Renal cortex interstitium (tissue), 11 donors: ENCODE data around the gene CELF4. TPM values are rescaled to one million over a fixed set of nuclear protein-coding genes. Genes with fewer than 3 reads are reported as not detected.
A peak's percentile ranks its signal among the peaks of the same experiment; 100 is the strongest.

Source experiments
- DNase-seq, 11 donors: peaks; one replicate each; pipeline ENCODE4 v3.0.0-alpha.2; 2013; ENCODE audit warnings: low read depth in 9 of 11, low spot score in 4 of 11; ENCODE audit errors: extremely low read depth in 1 of 11
- polyA plus RNA-seq, 3 donors: library from polyadenylated mRNA; unstranded; fragments of 120-200 nt; gene quantifications; one replicate each; pipeline ENCODE4 v1.2.1, GENCODE V29; 2013; ENCODE audit not compliant: insufficient read length in 3 of 3

The CELF4 gene
- polyA plus RNA-seq, 3 donors = 2.0 to 4.5 (median 2.2) TPM

DNA sequence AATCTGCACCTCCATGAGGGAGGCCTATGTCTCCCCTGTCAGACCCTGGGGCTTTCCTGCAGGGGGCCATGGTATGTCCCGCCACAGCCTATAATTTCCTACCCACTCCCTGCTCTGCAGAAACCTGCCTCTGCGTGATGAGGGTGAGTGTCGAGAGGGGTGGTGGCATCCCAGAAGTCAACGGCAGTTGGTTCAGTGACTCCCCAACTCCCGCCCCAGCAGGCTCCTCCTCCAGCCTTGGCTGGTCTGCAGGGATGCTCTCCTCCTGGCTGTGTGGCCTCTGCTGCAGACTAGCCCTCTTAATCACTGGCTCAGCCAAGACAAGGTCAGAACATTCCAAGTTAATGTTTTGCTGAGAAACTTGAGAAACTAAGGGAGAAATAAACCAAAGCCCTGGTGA lies 13.3 kb downstream of the CELF4 start:
- no peak for DNase-seq

DNA sequence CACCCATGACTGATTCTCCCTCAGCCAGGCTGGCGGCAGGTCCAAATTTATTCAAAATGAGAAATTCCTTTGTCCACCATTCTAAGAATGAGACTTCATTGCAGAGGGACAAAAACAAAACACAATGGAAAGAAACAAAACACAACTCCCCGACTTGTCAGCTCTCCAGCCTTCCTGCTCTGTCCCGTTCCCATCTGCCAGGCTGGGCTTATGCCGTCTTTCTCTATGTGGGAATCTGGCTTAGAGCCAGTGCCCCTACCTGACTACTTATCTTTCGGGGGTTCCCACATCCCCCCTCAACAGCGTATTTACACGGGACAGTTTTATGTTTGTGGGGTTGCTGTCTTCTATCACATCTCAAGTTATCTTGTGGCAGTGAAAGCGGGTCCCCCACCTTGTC lies 13.8 kb downstream of the CELF4 start:
- DNase-seq = no peak

DNA sequence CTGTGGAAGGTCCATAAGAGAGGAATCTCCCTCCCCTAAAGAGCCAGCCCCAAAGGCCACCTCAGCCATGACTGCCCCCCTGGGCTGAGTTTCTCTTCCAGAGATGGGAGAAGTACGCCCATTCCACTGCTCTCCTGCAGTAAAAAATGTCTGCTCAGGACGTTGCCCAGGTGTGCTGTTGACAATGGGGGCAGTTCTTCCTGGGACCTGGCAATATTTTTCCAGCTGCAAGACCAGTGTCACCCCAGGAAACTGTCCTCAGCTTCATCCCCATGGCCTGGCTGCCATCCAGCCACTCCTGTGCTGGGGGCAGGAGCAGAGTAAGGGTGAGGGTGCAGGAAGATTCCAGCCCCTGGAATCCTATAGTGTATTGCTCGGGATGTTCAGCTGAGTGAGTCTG lies 14.3 kb downstream of the CELF4 start:
- DNase-seq = no peak

DNA sequence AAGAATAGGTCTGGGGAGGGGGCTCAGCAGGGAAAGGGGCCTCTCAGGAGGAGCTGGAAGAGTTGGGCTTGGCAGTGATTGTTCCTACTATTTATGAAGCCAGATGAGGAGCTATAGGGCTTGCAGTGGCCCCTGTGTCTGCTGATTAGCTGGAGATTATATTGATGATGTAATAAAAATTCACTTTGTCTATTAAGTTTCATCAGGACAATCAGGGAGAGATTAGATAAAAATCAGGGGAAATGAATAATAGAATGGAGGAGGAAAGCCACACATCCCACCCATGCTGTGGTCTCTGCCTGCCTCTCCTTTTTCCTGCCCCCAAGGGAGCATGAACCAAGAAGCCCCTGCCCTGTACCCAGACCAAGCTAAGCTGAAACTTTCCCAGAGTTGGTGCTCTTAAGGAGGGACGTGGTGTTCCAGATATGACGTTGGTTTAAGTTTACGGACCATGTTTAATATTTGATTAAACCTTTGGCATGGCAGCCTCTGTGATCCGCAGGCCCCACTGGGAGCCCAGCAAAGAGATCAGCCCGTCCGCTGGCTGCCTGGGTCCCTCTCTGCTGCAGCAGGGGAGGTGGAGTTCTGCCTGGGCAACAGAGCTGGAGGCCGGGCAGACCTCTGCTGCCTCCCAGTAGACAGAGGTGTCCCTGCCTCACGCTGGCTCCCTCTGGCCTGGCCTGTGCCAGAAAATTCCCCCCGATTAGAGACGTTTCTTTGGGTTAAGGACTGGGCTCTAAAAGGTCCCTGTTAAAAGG lies 15.3 kb downstream of the CELF4 start:
- DNase-seq = no peak

DNA sequence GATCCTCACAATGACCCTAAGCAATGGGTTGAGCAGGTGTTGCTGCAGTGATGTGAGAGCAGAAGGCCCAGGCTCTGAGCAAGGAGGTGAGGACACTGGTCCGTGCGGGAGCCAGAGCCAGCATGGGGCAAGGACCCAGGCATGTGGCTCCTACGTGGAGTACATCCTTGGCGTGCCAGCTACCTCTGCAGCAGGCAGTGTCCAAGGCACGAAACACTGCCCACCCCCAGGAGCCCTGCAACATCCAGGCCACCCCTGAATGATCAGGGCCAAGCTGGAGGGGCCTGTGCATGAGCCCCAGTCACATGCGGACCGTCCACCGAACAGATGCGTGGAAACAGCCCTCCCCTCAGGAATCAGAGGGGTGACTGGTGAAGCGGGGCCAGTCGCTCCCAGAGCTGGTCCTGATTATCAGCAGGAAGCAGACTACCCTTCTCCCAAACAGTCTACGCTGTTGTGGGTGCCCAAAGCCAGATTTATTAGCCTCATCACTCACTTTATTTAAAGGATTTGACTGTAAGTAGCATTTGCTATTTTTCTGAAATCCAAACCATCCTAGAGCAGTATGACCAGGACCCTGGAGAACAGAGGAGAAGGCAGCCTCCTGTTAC lies 16.8 kb downstream of the CELF4 start:
- DNase-seq = no peak

DNA sequence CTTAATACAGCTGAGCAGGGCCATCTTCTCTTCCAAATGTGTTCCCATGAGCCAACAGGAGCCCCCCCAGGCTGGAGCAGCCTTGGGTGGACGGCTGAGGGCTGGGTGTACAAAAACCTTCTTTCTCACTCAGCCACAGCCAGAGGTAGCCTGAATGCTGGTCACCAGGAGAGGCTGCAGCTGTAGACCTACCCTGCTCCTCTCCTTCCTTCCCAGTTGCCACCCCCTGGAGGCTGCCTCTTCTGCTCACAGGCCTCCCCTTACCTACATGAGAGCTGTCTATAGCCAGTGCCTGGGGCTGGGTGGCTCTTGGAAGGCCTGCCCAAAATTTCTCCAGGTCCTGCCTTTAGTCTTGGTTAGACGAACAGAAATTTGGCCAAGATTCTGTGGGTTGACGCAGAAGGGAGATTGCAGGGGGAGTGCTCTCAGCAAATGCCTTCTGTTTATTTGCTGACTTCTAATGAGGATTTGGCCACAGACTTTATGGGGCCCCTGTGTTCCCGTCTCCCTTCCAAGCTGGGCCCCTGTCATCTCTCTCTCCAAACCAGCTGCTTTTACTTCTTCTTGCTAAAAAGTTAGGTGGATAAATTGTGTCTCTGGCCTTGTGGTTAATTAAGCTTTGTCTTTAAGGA lies 18.3 kb downstream of the CELF4 start:
- no peak for DNase-seq

DNA sequence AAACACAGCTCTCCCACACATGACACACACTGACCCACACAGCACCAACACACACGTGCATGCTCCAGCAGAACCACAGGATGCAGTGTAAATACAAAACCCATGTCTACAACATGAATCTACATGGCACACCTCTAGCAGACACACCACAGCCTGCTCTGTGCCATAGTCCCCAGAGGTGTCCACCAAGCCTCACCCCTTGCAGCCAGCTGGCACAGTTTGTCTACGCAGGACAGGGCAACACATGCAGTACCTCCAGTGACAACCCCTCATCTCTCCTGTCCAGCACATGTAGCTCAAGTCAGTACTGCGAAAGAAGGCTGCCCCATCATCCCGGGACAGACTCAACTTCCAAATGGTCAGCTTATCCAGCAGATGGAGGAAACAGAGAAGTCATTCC lies 18.9 kb downstream of the CELF4 start:
- no peak for DNase-seq

DNA sequence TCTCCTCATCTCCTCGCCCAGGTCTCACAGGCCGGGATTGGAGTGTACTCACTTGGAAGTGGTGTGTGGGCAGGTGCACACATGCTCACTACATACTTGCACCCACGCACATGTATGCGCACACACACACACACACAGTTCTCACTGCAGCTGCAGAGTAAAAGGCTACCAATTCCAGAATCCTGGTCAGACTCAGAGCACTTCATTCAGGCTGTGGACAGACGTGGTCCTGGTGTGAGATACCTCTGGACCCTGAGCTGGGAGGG lies 19.4 kb downstream of the CELF4 start:
- no peak for DNase-seq

DNA sequence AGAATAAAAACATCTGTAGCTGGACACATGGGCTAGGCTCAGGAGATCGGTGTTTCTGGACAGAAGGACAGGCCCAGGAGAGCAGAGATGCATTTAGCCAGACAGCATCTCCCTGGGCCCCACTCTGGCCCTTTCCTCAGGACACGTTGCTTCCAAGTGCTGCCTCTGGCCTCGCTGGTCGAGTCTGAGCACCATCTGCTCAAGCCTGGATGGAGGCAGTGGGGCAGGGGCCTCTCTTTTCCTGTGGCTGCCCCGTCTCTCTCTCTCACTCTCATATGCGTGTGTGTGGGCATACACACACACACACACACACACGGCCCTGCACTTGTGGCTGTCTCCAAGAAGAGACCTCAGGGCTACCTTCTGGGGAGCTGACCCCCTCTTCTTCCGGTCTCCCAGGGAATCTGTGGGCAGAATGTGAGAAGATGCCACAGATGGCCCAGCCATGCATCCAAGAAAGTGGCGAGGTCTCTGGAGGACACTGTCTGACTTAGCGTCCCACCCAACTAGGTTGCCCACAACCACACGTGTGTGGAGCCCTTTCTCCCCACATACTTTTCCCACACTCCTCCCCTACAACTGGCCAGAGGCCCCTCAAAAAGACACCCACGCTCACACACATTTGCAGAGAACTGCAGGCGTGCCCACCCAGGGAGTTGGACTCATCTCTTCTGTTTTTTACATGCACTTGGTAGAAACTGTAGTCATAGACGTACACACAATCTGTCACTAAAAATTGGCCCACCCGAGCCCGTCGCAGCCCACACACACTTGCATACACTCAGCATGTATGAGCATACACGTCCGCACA lies 19.9 kb downstream of the CELF4 start:
- no peak for DNase-seq

DNA sequence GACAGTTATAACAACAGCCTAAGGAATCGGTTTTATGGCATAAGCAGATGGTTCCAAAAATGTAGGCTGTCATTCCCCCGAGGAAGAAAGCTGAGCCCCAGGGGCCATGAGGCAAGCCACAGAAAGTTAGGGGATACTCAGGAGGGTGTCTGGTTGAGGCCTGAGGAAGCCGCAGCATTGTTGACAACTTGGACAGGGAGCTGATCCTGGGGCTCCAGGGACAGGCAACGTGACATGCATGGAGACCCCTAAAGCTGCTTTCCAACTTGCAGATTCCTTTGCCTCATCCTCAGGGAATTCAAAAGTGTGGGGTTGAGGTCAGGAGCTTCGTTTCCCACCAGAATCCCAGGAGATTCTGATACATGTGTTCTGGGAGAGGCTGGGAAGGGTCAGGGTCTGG lies 20.9 kb downstream of the CELF4 start:
- DNase-seq = no peak

DNA sequence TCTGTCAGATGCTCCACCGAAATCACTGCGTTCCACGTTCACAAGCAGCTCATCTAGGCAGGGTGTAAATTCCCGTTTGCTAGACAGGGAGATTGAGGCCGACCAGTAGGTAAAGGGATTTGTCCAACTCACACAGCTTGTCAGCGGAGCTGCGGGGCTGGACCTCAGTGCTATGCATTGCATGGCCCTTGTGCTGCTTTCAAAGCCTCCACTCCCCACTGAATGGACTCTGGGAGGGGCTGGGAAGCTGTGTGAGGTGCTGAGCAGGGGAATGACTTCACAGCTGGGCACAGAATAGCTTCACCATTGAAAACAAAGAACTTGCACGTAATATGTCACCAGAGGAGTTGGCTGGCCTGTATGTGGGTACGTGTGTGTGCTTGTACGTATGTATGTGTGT lies 21.4 kb downstream of the CELF4 start:
- DNase-seq = no peak

DNA sequence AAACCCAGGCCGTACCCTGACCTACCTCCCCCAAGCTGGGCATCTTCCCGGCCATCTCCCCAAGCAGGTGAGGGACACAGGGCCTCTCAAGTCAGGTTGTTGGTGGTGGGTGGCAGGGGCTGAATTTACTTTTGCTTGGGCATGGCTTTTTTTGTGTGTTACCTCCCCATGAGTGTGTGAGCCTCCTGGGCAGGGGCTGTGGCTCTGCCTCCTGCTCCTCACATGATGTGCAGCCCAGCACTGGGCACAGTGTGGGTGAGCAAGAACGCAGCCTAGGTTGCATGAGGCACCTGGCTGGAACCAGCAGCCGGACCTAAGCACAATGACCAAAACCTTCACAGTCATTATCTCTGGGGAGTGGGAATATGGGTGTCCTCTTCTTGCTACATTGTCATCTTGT lies 22.3 kb downstream of the CELF4 start:
- no peak for DNase-seq

DNA sequence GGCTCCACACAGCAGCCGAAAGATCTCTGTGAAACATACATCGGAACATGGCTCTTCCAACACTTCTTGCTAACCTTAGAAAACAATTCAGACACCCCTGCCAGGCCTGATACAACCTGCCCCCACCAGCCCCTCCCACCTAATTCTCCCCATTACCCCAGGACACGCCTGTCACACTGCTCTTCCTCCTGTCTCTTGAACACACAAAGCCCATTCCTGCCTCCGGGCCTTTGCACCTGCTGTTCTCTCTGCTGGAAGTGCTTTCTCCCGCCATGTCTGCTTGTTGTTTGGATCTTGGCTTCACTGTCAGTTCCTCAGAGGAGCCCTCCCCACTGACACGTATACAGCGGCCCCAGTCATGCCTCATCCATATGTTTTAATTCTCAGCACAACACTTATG lies 24.1 kb downstream of the CELF4 start:
- no peak for DNase-seq

DNA sequence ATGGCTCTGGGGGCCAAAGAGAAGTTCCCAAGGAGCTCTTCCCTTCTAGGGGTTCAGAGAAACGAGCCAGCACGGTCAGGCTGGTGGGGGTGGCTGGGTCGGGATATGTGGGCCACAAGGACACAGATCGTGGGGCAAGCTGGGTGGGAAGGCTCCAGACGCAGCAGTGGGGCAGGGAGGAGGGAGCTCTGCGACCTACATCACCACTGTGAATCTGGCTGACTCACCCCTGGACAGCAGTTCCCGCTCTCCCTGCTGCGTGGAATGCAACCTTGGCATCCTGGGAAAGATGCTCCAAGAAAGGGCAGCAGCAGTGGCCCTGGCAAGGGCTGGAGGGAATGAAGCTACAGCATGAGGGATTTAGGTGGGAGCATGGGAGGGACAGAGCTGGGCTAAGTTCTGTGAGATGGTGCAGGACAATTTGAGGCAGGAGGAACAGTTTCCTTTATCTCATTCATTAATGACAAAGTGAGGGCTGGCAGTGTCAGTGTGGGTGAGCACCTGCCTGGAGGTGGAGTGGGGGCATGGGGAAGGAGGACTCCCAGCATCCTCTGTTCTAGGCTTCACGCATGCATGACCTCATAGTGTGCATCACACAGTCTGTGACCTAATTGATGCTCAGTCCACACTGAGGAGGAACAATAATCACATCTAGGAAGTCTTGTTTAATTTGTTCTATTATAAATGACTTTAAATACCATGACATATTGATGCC lies 25.0 kb downstream of the CELF4 start:
- no peak for DNase-seq

DNA sequence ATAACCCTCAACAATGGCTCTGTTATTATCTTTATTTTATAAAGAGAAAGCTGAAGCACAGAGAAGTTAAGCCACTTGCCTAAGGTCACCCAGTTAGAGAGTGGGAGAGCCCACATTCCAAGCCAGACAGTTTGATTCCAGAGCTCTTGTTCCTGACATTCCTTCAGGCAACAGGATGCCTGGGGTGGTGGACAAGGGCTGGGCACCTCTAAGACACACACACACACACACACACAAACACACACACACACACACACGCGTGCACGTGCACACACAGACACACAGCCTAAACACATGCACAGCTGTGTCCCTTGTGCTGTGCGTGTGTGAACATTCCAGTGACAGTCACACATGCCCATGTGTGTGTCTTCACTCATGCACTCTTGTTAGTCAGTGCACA lies 26.4 kb downstream of the CELF4 start:
- DNase-seq = no peak

DNA sequence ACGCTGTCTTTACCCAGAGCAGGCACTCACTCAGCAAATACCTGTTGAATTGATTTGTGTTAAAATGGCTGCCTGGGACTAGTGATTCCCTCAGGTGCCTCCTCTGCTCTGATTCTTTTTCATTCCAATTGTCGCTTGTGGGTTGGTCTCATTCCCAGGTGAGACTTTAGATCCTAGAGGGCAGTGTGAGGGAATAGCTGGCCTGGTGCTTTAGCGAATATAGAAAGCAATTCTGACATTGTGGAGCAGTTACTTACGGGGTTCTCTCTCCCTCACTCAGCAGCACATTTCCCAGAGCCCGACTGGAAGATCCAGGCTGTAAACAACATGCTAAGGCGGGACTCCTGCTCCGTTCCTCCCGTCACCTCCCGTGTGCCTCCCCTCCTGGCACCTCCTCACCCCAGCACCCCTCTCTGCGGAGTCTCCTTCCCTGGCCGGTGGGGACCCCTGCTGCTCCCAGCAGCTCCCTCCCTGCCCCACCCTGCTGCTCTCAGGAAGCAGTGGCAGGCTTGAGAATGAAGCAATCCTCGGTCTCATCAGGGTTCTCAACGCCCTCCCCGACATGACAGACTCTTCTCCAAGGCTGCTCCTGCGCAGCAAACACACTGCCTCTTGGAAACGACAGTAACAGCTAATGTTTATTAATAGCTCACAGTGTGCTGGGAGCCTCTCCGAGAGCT lies 26.9 kb downstream of the CELF4 start:
- no peak for DNase-seq

DNA sequence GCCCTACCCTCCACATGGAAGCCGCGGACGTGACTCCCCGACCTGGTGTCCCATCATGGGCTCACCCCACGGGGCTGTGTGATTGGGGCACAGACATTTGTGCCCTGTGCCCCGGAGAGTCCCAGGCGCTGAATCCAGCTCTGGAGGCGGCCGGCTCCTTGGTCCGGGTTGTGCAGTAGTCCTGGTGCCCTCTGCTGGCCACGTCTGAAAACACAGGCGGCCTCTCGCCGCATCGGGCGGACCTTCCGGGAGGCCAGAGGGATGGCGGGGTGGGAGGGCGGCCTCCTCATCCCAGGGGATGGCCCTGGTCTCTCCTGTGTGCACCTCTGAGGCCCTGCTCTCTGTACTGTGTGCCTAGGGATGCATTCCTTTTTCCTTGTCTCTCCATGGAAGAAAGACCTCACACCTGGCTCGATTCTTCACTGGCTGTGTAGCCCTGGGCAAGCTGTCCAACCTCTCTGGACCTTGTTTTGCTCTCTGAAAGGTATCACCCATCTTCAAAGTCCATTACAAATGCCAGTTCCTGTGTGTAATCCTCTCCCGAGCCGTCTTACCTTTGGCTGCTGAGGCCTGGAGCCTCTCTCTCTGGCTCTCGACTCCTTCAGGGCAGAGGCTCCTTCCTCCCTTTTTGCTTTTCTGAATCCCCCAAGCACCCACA lies 27.6 kb downstream of the CELF4 start:
- DNase-seq = peak in 10 of 11 donors; percentile 26 to 65 (median 50)

DNA sequence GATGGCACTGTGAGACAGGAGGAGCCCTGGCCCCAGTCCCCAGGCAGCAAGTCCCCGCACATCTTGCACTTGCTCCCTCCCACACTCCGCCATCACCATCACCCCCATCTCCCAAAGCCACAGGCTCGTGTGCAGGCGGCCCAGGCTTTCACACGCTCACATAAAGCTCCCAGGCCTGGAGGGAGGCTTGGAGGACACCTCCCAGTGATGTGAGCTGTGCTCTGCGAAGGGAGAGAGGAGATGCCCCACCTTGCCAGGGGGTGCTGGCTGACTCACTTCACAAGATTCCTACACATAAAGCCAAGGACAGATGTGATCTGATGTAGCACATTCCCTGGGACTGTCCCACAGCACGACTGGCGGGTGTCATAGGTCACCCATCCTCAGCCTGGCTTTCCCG lies 28.9 kb downstream of the CELF4 start:
- DNase-seq = no peak
